GM19468 (cell line): ENCODE results near the gene ARHGAP42.

Experiments
- ATAC-seq: cut with Tn5 transposase; IDR thresholded peaks from one replicate; pipeline ENCODE4 v1.9.1; 2021; ENCODE audit warnings: mild to moderate bottlenecking, moderate library complexity, moderate number of reproducible peaks; ENCODE audit not compliant: unreplicated experiment; ENCODE audit errors: extremely low read depth

The ARHGAP42 gene

DNA sequence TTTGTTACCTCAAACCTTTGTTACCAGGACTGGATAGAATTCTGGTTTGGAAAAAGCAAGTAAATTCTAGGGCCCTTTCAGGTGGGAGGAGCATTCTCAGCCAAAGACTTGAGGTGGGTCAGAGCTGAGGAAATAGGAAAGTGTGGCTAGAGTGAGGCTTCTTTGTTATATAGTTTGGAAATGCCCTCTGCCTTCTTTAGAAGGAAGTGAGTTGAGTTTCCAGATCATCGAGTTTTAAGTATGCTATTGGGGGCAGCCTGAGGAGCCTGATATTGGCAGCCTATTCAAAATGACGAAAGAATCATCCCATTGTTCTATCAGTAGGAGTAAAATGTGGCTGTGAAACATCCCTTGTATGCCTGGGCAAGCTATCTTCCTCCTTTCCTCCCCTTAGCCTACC, 134.1 kb downstream of the ARHGAP42 start:
- no peak for ATAC-seq

DNA sequence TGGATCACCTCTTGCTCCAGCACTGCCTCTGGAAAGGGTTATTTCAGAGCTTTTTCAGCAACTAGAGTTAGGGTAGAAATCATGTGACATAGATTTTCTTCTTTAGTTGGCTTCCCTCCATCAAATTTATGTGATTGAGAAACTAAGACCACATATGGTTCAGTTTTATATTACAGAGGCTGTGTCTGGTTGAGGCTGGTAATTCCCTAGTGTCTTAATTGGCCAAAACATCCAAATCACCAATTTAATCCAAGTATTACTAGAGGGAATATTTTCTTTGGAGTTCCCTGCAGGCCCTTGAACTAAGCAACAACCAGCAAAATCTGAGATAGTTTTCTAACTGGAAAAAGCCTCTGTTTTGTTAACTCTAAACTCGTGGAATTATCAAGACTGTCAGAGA, 136.3 kb downstream of the ARHGAP42 start:
- ATAC-seq, result no peak

DNA sequence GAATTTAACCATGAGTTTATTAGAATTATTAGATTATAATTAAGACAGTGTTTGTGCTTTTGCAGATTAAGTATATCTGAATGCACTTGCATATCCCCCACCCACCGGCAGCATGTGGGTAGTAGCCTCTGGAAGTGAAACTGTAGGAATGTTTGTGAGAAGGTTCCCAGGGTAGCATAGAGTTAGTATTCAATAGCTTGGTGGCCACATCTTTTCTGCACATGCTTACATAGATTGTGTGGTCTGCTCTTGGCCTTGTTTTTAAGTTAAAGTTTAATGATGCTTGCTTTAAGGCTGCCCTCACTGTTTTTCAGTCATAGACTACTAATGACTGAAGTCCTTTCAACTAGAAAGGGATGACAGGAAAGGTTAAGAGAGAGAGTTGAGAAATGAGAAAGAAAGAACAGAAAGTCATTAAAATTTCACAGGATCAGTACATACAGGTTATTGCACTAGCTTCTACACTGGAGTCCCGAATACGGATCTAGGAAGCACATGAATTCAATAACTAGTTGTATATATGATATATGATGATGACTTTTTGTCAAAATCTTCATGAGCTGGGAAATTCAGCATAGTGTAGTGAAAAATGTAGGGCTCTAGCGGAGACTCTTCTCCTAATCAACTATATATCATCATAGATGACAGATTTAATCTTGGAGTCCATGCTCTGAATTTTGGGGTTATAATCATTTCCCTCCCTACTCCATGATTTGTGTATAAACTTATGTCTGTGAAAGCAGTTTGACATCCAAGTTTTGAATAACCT, 137.1 kb downstream of the ARHGAP42 start:
- no peak for ATAC-seq

GRCh38 chr11:100825626-100826025, 138.5 kb downstream of the ARHGAP42 start:
- ATAC-seq, result no peak

GRCh38 chr11:100827934-100828661, 141.0 kb downstream of the ARHGAP42 start:
- peak; percentile 62 for ATAC-seq

- ATAC-seq, result no peak
These were observed 143.2 kb downstream of the ARHGAP42 start for GRCh38 chr11:100830274-100830673.

DNA sequence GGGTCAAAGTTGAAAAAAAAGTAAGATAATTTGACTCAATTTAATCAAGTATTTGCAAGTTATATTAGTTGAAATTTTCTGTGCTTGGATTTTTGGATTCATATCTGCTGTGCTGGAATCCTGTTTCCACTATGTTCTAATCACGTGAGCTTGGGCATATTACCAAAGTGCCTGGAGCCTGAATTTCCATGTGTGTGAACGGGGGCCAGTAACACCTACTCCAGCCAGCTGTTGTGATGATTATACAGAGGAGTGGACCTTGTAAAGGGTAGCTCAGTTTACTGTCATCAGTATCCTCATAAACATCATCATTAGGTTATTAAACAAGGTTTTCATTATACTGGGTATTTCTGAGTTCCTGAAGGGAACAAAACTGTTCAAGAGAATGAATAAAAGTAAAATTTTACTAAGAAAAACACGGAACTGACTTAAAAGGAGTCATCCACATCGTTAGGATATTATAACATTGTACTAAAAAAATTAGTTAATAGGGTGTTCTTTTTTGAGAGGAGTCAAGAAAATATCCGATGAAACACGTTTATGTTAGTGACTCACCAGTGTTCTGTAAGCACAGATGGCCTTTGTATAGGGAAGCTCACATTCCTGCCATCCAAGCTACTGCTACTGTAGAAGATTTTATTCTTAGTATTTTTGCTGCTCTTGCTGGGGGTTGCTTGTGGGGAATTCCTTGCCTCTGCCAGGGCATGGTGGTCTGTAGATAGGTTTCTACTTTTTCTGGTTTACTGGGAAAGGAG, 144.1 kb downstream of the ARHGAP42 start:
- no peak for ATAC-seq

- ATAC-seq, result no peak
These were observed 144.9 kb downstream of the ARHGAP42 start for GRCh38 chr11:100831929-100832494.

DNA sequence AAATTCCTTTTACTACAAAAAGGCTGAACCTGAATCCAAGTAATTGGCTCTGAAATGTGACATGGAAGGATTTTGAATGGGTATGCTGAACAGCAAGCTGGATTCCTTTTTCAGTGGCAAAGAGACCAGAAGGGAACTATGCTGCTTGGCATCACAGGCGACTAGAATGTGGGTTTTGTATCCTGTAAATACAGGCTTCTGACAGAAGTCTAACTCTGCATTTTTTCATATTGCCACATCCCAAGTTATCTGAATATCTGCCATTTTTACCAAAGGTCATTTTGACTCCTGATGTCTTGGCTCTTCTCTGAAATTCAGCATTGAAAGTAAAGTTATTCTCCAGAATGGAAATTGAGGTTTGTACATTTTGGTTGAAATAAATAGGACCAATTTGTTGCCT, 145.7 kb downstream of the ARHGAP42 start:
- ATAC-seq, result no peak

DNA sequence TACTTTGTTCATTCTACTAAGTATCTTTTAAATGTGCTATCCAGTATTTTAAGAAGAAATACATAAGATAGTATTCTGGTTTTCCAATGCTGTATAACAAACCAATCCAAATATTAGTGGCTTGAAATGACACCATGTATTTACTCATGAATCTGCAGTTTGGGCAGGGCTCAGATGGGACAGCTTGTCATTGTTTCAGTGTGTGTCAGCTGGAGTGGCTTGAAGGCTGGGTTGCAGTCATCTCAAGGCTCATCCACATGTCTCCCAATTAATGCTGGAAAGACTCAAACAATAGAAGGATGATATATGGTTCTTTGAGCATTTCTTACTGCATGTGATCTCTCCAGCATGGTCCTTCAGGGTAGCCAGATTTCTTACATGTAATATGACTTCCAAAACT, 146.2 kb downstream of the ARHGAP42 start:
- ATAC-seq, result no peak

- no peak for ATAC-seq
These were observed 148.8 kb downstream of the ARHGAP42 start for GRCh38 chr11:100835854-100836253.

DNA sequence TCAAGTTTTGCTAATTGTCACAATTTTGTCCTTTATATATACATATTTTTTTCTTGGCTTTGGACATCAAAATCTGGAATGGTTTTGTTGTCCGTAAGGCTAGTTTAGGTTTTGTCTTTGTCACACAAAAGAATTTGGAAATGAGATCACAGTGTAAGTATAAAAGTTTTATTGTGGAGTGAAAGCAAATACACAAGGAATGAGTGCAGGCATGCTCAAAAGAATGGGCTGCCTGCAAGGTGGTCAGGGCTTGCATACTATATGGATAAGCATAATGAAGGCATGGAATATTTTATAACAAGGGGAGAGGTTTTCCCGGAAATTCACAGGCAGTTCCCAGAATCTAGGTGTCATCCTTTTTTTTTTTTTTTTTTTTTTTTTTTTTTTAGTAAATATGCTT, 150.2 kb downstream of the ARHGAP42 start:
- no peak for ATAC-seq

GRCh38 chr11:100841711-100842407, 154.8 kb downstream of the ARHGAP42 start:
- no peak for ATAC-seq

DNA sequence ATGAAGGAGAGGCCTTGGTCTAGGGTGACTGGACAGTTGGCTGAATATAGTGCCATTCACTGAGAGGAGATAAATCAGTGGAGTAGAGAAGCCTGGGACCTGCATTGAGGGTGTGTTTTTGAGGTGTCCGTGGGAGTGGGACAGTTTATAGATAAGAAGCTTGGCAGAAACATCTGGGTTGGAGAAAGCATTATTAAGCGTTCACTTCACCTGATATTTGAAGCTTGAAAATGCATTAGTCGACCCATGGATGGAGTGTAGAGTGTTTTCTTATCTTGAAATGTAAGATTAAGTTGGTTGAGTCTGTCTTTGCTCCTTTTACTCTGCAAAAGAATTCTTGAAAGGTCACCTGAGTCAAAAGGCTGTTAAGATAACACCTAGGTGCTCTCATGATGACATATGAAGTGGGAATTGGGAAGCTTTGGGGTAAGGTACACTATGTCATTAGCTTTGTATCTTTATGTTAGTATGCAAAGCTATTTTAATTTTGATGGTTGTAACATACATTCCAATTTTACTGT, 160.7 kb downstream of the ARHGAP42 start:
- ATAC-seq, result no peak

GRCh38 chr11:100849009-100849900, 162.2 kb downstream of the ARHGAP42 start:
- no peak for ATAC-seq

DNA sequence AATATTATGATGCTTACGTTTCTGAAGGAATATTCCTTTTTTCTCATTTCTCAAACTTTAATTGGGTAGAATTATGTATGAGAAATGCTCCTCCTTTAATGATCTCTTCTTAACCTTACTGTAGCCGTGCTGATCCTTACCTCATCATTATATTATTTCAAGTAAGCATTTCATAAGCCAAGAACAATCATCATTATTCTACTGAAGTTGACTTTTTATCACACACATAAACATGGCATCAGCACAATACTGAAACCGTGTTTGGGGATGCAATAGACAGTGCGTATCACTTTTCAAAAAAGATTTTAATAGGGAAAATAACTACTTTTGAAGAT, 162.8 kb downstream of the ARHGAP42 start:
- no peak for ATAC-seq

- no peak for ATAC-seq
These were observed 164.1 kb downstream of the ARHGAP42 start for GRCh38 chr11:100851147-100851546.

DNA sequence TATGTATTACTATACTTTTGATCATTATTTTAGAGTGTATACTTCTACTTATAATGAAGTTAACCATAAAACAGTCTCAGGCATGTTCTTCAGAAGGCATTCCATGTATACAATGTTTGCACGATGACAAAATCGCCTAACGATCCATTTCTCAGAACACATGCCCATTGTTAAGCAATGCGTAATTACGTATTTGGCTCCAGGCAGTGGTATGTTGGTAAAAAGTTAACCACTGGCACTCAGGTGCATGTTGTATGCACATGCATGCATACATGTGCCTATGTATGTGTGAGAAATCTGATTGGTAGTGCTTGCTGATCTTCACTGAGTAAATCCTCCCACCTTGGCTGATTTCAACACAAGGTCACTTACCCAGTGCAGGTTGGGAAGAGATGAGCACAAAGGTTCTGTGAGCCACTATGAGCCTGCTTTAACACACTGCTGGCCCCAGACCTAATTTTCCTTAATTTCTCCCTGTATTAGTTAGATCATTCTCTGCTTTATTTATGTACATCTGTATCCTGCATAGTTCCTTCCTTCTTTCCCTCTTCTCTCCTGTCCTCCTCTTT, 164.6 kb downstream of the ARHGAP42 start:
- ATAC-seq, result no peak
